CD4-positive, alpha-beta memory T cell (primary cell): ENCODE results near the gene C6orf141. TPM values are rescaled to one million over a fixed set of nuclear protein-coding genes. Genes with fewer than 3 reads are reported as not detected.

ENCODE experiments used
- CTCF ChIA-PET: fragments of 350-600 bp; sonication (Branson Sonifier 250); formaldehyde crosslinking; loops from one replicate; lab custom pipeline; 2021; ENCODE audit warnings: inconsistent platforms; ENCODE audit not compliant: partially characterized antibody; lab: Charles Lee
- POLR2A ChIA-PET: fragments of 350-600 bp; sonication (Branson Sonifier 250); formaldehyde crosslinking; loops from one replicate; lab custom pipeline; 2021; ENCODE audit not compliant: partially characterized antibody; lab: Charles Lee
- DNase-seq, 5 donors: peaks; one replicate each; pipeline versions ENCODE4 v3.0.0 to v3.0.0-alpha.2; 2020 to 2022; ENCODE audit warnings: mixed read lengths in 1 of 5
- H3K27ac ChIP-seq: one replicate; pipeline ENCODE4 v1.7.0; 2013; ENCODE audit warnings: low read depth, low read length
- H3K27me3 ChIP-seq: 2 replicates; pipeline ENCODE4 v1.7.0; 2013; ENCODE audit warnings: mild to moderate bottlenecking, low read length, moderate library complexity; ENCODE audit not compliant: insufficient read depth
- H3K36me3 ChIP-seq: 2 replicates; pipeline ENCODE4 v1.7.0; 2013; ENCODE audit warnings: mild to moderate bottlenecking, low read length, moderate library complexity; ENCODE audit not compliant: insufficient read depth
- H3K4me1 ChIP-seq: 2 replicates; pipeline ENCODE4 v1.7.0; 2013; ENCODE audit warnings: mild to moderate bottlenecking, low read length, moderate library complexity; ENCODE audit not compliant: insufficient read depth
- H3K4me3 ChIP-seq, 2 donors: one replicate each; pipeline ENCODE4 v1.7.0; 2013; ENCODE audit warnings: low read length in 2 of 2, mild to moderate bottlenecking in 1 of 2
- H3K9me3 ChIP-seq, 2 donors: one replicate each; pipeline ENCODE4 v1.7.0; 2013; ENCODE audit warnings: low read length in 2 of 2, control low read depth in 1 of 2; ENCODE audit not compliant: control insufficient read depth in 1 of 2
- H3K27ac Mint-ChIP-seq, 7 donors: one replicate each; pipeline ENCODE4 v1.8.0; 2020 to 2021; ENCODE audit warnings: mixed read lengths in 7 of 7, mild to moderate bottlenecking in 6 of 7, inconsistent platforms in 3 of 7, moderate library complexity in 3 of 7
- H3K27me3 Mint-ChIP-seq, 2 donors: one replicate each; pipeline ENCODE4 v1.8.0; 2020 to 2021; ENCODE audit warnings: mixed read lengths in 2 of 2
- H3K36me3 Mint-ChIP-seq, 2 donors: one replicate each; pipeline ENCODE4 v1.8.0; 2020 to 2021; ENCODE audit warnings: mixed read lengths in 2 of 2, inconsistent platforms in 1 of 2, mild to moderate bottlenecking in 1 of 2
- H3K4me1 Mint-ChIP-seq, 4 donors: one replicate each; pipeline ENCODE4 v1.8.0; 2020 to 2021; ENCODE audit warnings: mixed read lengths in 4 of 4, mild to moderate bottlenecking in 1 of 4
- H3K4me3 Mint-ChIP-seq, 8 donors: one replicate each; pipeline ENCODE4 v1.8.0; 2020 to 2021; ENCODE audit warnings: mixed read lengths in 8 of 8, mild to moderate bottlenecking in 7 of 8, moderate library complexity in 6 of 8, inconsistent platforms in 3 of 8
- H3K9me3 Mint-ChIP-seq, 8 donors: one replicate each; pipeline ENCODE4 v1.8.0; 2020 to 2021; ENCODE audit warnings: mixed read lengths in 8 of 8, mild to moderate bottlenecking in 5 of 8, inconsistent platforms in 3 of 8, moderate library complexity in 1 of 8
- intact Hi-C: fragments of 100-400 bp; cut with micrococcal nuclease; formaldehyde crosslinking; loops from one replicate; pipeline ENCODE4 v1.15.1; 2023
- polyA plus RNA-seq, 2 donors: library from polyadenylated mRNA; unstranded; fragments of 300-500 nt; fragmentation: Illumina TruSeq; gene quantifications; one replicate each; pipeline ENCODE4 v1.2.3, GENCODE V29; 2021
- total RNA-seq, 2 experiments: library from RNA; stranded (reverse); gene quantifications; one replicate each; pipeline ENCODE4 v1.2.3, GENCODE V29; 2021

C6orf141 gene
- total and polyA plus RNA-seq, 4 experiments from 2014 or later: not detected

GRCh38 chr6:49515485-49516146 is 34.9 kb upstream of the C6orf141 start:
- Histone ChIP-seq H3K27ac (no peak overlapping the region), H3K36me3 (no peaks in the 10 kb centered on the region), H3K4me3 (no peak overlapping the region), H3K27me3 (no peaks in the 10 kb centered on the region), H3K9me3 (no peaks in the 10 kb centered on the region), H3K4me1 (no peaks in the 10 kb centered on the region)
- Mint-ChIP-seq H3K27me3 (peaks cover 10 to 15% of the 10 kb centered on the region in 2 donors), H3K9me3 (no peaks in the 10 kb centered on the region), H3K36me3 (no peaks in the 10 kb centered on the region), H3K4me1 (no peaks in the 10 kb centered on the region), H3K4me3 (no peak overlapping the region), H3K27ac (no peak overlapping the region)
- POLR2A ChIA-PET: no interaction called here
- CTCF ChIA-PET: interaction anchor here (1.3 kb wide), 1 partner anchor 17 kb away, joined by 4 read pairs; no protein-coding TSS in a partner anchor
- no peak for DNase-seq
- intact Hi-C loops: no loop called here

- Mint-ChIP-seq H3K4me3 (no peak overlapping the region), H3K27me3 (peaks cover 10 to 14% of the 10 kb centered on the region in 2 donors), H3K36me3 (no peaks in the 10 kb centered on the region), H3K27ac (no peak overlapping the region), H3K4me1 (no peaks in the 10 kb centered on the region), H3K9me3 (no peaks in the 10 kb centered on the region)
- CTCF ChIA-PET: interaction anchor here (1.3 kb wide), 1 partner anchor 16 kb away, joined by 4 read pairs; no protein-coding TSS in a partner anchor
- H3K36me3 ChIP-seq: no peaks in the 10 kb centered on the region
- no peaks in the 10 kb centered on the region for H3K27me3 ChIP-seq
- H3K27ac ChIP-seq: no peak overlapping the region
- no peaks in the 10 kb centered on the region for H3K4me1 ChIP-seq
- POLR2A ChIA-PET: no interaction called here
- intact Hi-C loops: no loop called here
- H3K4me3 ChIP-seq: no peak overlapping the region
- H3K9me3 ChIP-seq: no peaks in the 10 kb centered on the region
- DNase-seq: no peak
Measured at GRCh38 chr6:49516147-49516505, 34.3 kb upstream of the C6orf141 start.

GRCh38 chr6:49517919-49518318 is 32.5 kb upstream of the C6orf141 start:
- Histone ChIP-seq H3K36me3 (no peaks in the 10 kb centered on the region), H3K27ac (no peak overlapping the region), H3K4me1 (no peaks in the 10 kb centered on the region), H3K4me3 (no peak overlapping the region), H3K9me3 (no peaks in the 10 kb centered on the region), H3K27me3 (no peaks in the 10 kb centered on the region)
- CTCF ChIA-PET: interaction anchor here (1.5 kb wide), 1 partner anchor 10 kb away, joined by 4 read pairs; no protein-coding TSS in a partner anchor
- DNase-seq: no peak
- Mint-ChIP-seq H3K36me3 (no peaks in the 10 kb centered on the region), H3K27me3 (peaks cover 7 to 10% of the 10 kb centered on the region in 2 donors), H3K9me3 (no peaks in the 10 kb centered on the region), H3K4me3 (no peak overlapping the region), H3K27ac (no peak overlapping the region), H3K4me1 (no peaks in the 10 kb centered on the region)
- intact Hi-C loops: no loop called here
- POLR2A ChIA-PET: no interaction called here

GRCh38 chr6:49519660-49520059 is 30.8 kb upstream of the C6orf141 start:
- no peaks in the 10 kb centered on the region for H3K4me1 Mint-ChIP-seq
- no peaks in the 10 kb centered on the region for H3K4me1 ChIP-seq
- H3K36me3 Mint-ChIP-seq: no peaks in the 10 kb centered on the region
- DNase-seq: no peak
- peaks cover 1 to 5% of the 10 kb centered on the region in 2 donors for H3K27me3 Mint-ChIP-seq
- H3K27ac ChIP-seq: no peak overlapping the region
- no peak overlapping the region for H3K4me3 ChIP-seq
- ChIA-PET POLR2A (no interaction called here), CTCF (no interaction called here)
- H3K9me3 ChIP-seq: no peaks in the 10 kb centered on the region
- H3K9me3 Mint-ChIP-seq: no peaks in the 10 kb centered on the region
- H3K27ac Mint-ChIP-seq: no peak overlapping the region
- no peak overlapping the region for H3K4me3 Mint-ChIP-seq
- H3K27me3 ChIP-seq: no peaks in the 10 kb centered on the region
- no peaks in the 10 kb centered on the region for H3K36me3 ChIP-seq
- intact Hi-C loops: no loop called here

- Histone ChIP-seq H3K9me3 (no peaks in the 10 kb centered on the region), H3K27me3 (no peaks in the 10 kb centered on the region), H3K27ac (no peak overlapping the region), H3K4me1 (no peaks in the 10 kb centered on the region), H3K4me3 (no peak overlapping the region), H3K36me3 (no peaks in the 10 kb centered on the region)
- no peak for DNase-seq
- Mint-ChIP-seq H3K9me3 (no peaks in the 10 kb centered on the region), H3K27ac (no peak overlapping the region), H3K4me3 (no peak overlapping the region), H3K4me1 (no peaks in the 10 kb centered on the region), H3K36me3 (no peaks in the 10 kb centered on the region), H3K27me3 (no peaks in the 10 kb centered on the region)
- POLR2A ChIA-PET: no interaction called here
- CTCF ChIA-PET: no interaction called here
- intact Hi-C loops: no loop called here
Measured at GRCh38 chr6:49522710-49523593, 27.5 kb upstream of the C6orf141 start.

- no peaks in the 10 kb centered on the region for H3K36me3 Mint-ChIP-seq
- H3K4me3 Mint-ChIP-seq: no peak overlapping the region
- no peak overlapping the region for H3K27ac ChIP-seq
- no peaks in the 10 kb centered on the region for H3K4me1 Mint-ChIP-seq
- CTCF ChIA-PET: interaction anchor here (1.0 kb wide), 1 partner anchor 9 kb away, joined by 5 read pairs; no protein-coding TSS in a partner anchor
- no peaks in the 10 kb centered on the region for H3K27me3 ChIP-seq
- DNase-seq: no peak
- H3K27me3 Mint-ChIP-seq: peaks cover 2 to 3% of the 10 kb centered on the region in 2 donors
- H3K4me1 ChIP-seq: no peaks in the 10 kb centered on the region
- H3K4me3 ChIP-seq: no peak overlapping the region
- intact Hi-C loops: no loop called here
- no peaks in the 10 kb centered on the region for H3K9me3 Mint-ChIP-seq
- H3K9me3 ChIP-seq: no peaks in the 10 kb centered on the region
- POLR2A ChIA-PET: no interaction called here
- H3K27ac Mint-ChIP-seq: no peak overlapping the region
- no peaks in the 10 kb centered on the region for H3K36me3 ChIP-seq
Measured at GRCh38 chr6:49523901-49524300, 26.6 kb upstream of the C6orf141 start.

- H3K4me3 Mint-ChIP-seq: no peak overlapping the region
- no peaks in the 10 kb centered on the region for H3K9me3 ChIP-seq
- H3K36me3 ChIP-seq: no peaks in the 10 kb centered on the region
- POLR2A ChIA-PET: no interaction called here
- no peaks in the 10 kb centered on the region for H3K4me1 Mint-ChIP-seq
- CTCF ChIA-PET: interaction anchor here (1.0 kb wide), 1 partner anchor 8 kb away, joined by 5 read pairs; no protein-coding TSS in a partner anchor
- intact Hi-C loops: no loop called here
- DNase-seq: no peak
- peaks cover 3% of the 10 kb centered on the region in 2 donors for H3K27me3 Mint-ChIP-seq
- no peak overlapping the region for H3K27ac Mint-ChIP-seq
- H3K27me3 ChIP-seq: no peaks in the 10 kb centered on the region
- H3K4me3 ChIP-seq: no peak overlapping the region
- H3K36me3 Mint-ChIP-seq: no peaks in the 10 kb centered on the region
- H3K27ac ChIP-seq: no peak overlapping the region
- no peaks in the 10 kb centered on the region for H3K9me3 Mint-ChIP-seq
- no peaks in the 10 kb centered on the region for H3K4me1 ChIP-seq
Measured at GRCh38 chr6:49524541-49524940, 25.9 kb upstream of the C6orf141 start.
